Upper lobe of left lung (tissue), 4 donors: ENCODE data around the gene TMED6.

Source experiments
- POLR2A ChIP-seq, 4 donors: fragments of 450-650 bp; IDR thresholded peaks; one replicate each; pipeline ENCODE4 v1.5.1; 2016 to 2017; ENCODE audit warnings: antibody characterized with exemption in 4 of 4, mild to moderate bottlenecking in 2 of 4
- TF ChIP-seq, protein P1 (sequence below), 6 experiments: fragments of 450-650 bp in 4 of 6; fragments of 200-600 bp in 2 of 6; sonication (generic) in 2 of 6; IDR thresholded peaks; one replicate each; pipeline ENCODE4 v1.5.1; 2016 to 2019; ENCODE audit warnings: antibody characterized with exemption in 6 of 6

DNA sequence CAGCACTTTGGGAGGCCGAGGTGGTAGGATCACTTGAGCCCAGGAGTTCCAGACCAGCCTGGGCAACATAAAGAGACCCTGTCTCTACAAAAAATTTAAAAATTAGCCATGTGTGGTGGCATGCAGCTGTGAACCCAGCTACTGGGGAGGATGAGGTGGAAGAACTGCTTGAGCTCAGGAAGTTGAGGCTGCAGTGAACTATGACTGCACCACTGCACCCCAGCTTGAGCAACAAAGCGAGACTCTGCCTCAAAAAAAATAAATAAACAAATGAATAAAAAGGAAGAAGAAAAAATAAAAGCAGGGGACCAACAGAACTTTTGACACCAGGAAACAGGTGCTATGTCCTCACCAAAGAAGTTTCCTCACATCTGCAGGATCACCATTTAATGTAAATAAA lies 20.0 kb upstream of the TMED6 start:
- TF ChIP-seq POLR2A (IDR thresholded peaks at IDR 0.05) = no peak
- TF ChIP-seq, protein P1, sequence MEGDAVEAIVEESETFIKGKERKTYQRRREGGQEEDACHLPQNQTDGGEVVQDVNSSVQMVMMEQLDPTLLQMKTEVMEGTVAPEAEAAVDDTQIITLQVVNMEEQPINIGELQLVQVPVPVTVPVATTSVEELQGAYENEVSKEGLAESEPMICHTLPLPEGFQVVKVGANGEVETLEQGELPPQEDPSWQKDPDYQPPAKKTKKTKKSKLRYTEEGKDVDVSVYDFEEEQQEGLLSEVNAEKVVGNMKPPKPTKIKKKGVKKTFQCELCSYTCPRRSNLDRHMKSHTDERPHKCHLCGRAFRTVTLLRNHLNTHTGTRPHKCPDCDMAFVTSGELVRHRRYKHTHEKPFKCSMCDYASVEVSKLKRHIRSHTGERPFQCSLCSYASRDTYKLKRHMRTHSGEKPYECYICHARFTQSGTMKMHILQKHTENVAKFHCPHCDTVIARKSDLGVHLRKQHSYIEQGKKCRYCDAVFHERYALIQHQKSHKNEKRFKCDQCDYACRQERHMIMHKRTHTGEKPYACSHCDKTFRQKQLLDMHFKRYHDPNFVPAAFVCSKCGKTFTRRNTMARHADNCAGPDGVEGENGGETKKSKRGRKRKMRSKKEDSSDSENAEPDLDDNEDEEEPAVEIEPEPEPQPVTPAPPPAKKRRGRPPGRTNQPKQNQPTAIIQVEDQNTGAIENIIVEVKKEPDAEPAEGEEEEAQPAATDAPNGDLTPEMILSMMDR (IDR thresholded peaks at IDR 0.05) = no peak
